ENCODE results near the gene IPMK. TPM values are rescaled to one million over a fixed set of nuclear protein-coding genes. Genes with fewer than 3 reads are reported as not detected.

Gene IPMK
- total RNA-seq, 1 experiment from 2014 or later, result 7.2 TPM

DNA sequence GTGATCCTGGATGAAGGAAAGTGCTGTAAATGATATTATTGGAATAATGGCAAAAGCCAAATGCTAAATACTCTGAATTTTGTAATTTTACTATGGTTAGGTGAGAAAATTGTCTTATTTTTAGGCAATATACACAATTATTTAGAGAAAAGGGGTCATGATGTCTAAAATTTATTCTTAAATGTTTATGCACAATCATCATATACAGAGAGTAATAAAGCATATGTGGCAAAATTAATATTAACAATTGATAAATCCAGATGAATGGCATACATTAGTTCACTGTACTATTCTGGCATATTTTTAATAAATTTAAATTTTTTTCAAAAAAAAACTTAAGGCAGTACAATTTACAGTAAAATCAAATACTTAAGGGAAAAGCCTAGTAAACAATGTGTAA, 7.4 kb downstream of the IPMK start:
- H3K23me2 ChIP-seq (ENCODE audit: insufficient read length, low read depth, low read length, poor library complexity, severe bottlenecking), result no peaks in the 10 kb centered on the region
- H2BK120ac ChIP-seq (ENCODE audit: low read depth, low read length, poor library complexity, severe bottlenecking), result no peak overlapping the region
- no peak overlapping the region for H4K8ac ChIP-seq (replicated peaks; ENCODE audit: insufficient read length, low read depth, low read length)
- no peak overlapping the region for H3K18ac ChIP-seq (ENCODE audit: insufficient read length, low read depth, low read length)
- H3K14ac ChIP-seq (ENCODE audit: insufficient read depth, low read length), result no peak overlapping the region
- H3K79me1 ChIP-seq (ENCODE audit: insufficient read depth, low read depth, low read length, poor library complexity, severe bottlenecking), result peaks cover 4% of the 10 kb centered on the region
- no peak overlapping the region for H2BK15ac ChIP-seq (ENCODE audit: low read depth, low read length)
- H3T11ph ChIP-seq (ENCODE audit: low read length), result no peak overlapping the region
- Mint-ChIP-seq H3K9me3 (peaks cover 20 to 27% of the 10 kb centered on the region in 2 experiments), H3K4me1 (peaks cover 11 to 24% of the 10 kb centered on the region in 2 experiments), H3K27me3 (ENCODE audit: low read depth) (peaks cover 8% of the 10 kb centered on the region), H3K27ac (no peak overlapping the region), H3K4me3 (no peak overlapping the region), H3K36me3 (ENCODE audit: insufficient read depth in 1 of 3, low read depth in 3 of 3) (peaks cover 17 to 33% (median 26%) of the 10 kb centered on the region in 3 experiments)
- no peak overlapping the region for H2AFZ ChIP-seq (ENCODE audit: low read length)
- H3K27me3 ChIP-seq (ENCODE audit: insufficient read depth, low read length), result no peaks in the 10 kb centered on the region
- no peak overlapping the region for H3K4me2 ChIP-seq (ENCODE audit: insufficient read depth, insufficient read length, low read length)
- H2BK20ac ChIP-seq (ENCODE audit: low read depth, low read length, poor library complexity, severe bottlenecking), result no peak overlapping the region
- H3K9ac ChIP-seq (ENCODE audit: extremely low read depth, insufficient read length, low read length), result no peak overlapping the region
- H4K5ac ChIP-seq (ENCODE audit: insufficient read length, low read depth, low read length), result no peak overlapping the region
- no peaks in the 10 kb centered on the region for H3K9me3 ChIP-seq (ENCODE audit: control insufficient read depth, low read depth, low read length)
- H3K79me2 ChIP-seq (ENCODE audit: insufficient read depth, low read length), result no peaks in the 10 kb centered on the region; the same call in 1 of the 2 replicates
- H4K20me1 ChIP-seq (ENCODE audit: control insufficient read depth, insufficient read depth, insufficient read length), result no peaks in the 10 kb centered on the region
- H3K4me1 ChIP-seq (ENCODE audit: insufficient read depth, low read length), result no peaks in the 10 kb centered on the region
- H4K91ac ChIP-seq (ENCODE audit: insufficient read length, low read depth, low read length), result no peak overlapping the region
- no peak overlapping the region for H2AK5ac ChIP-seq (ENCODE audit: insufficient read length, low read length)
- no peak overlapping the region for H2BK5ac ChIP-seq (ENCODE audit: insufficient read length, low read length)
- no peak for DNase-seq
- no peak overlapping the region for H2BK12ac ChIP-seq (ENCODE audit: insufficient read length, low read depth, low read length)
- no peak overlapping the region for H3K56ac ChIP-seq (ENCODE audit: insufficient read length, low read depth, low read length)
- H3K4ac ChIP-seq (ENCODE audit: low read depth, low read length), result no peak overlapping the region
- H3K27ac ChIP-seq (ENCODE audit: insufficient read length, low read depth, low read length), result no peak overlapping the region
- H3K23ac ChIP-seq (ENCODE audit: insufficient read length, low read depth, low read length), result no peak overlapping the region
- TF ChIP-seq, protein P1, sequence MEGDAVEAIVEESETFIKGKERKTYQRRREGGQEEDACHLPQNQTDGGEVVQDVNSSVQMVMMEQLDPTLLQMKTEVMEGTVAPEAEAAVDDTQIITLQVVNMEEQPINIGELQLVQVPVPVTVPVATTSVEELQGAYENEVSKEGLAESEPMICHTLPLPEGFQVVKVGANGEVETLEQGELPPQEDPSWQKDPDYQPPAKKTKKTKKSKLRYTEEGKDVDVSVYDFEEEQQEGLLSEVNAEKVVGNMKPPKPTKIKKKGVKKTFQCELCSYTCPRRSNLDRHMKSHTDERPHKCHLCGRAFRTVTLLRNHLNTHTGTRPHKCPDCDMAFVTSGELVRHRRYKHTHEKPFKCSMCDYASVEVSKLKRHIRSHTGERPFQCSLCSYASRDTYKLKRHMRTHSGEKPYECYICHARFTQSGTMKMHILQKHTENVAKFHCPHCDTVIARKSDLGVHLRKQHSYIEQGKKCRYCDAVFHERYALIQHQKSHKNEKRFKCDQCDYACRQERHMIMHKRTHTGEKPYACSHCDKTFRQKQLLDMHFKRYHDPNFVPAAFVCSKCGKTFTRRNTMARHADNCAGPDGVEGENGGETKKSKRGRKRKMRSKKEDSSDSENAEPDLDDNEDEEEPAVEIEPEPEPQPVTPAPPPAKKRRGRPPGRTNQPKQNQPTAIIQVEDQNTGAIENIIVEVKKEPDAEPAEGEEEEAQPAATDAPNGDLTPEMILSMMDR (conservative IDR thresholded peaks at IDR 0.05), result no peak
